ENCODE data around the gene ABCA13.

Gene ABCA13

DNA sequence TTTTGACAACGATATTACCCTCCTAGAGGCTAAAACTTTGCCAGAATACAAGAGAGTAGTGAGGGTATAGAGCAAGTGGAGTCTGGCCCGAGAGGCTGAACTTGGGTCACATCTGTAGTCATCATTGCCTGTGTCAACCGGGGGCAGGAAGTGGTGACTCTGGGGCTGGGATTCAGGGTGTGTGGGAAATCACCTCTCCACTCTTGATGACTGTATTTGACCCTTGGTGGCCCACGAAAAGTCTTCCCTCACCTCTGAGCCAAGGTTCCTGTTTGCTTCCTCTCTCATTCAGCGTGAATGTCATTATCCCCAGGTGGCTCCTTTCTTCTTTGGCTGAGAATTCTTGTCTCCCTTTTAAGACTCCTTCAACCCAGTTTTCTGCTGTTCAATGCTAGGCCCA, 240.4 kb downstream of the ABCA13 start:
- Histone ChIP-seq H3K27me3 (ENCODE audit: control insufficient read depth, insufficient read depth, low read length) (no peaks in the 10 kb centered on the region), H2AFZ (no peak overlapping the region), H3K79me2 (no peaks in the 10 kb centered on the region), H3K4me2 (ENCODE audit: low read length) (no peak overlapping the region), H3K9ac (no peak overlapping the region), H3K27ac (no peak overlapping the region), H3K9me3 (ENCODE audit: control insufficient read depth, low read length) (no peaks in the 10 kb centered on the region), H3K36me3 (ENCODE audit: control insufficient read depth, insufficient read depth, low read length) (no peaks in the 10 kb centered on the region), H3K4me3 (ENCODE audit: low read depth, low read length) (no peak overlapping the region), H3K4me1 (no peaks in the 10 kb centered on the region)
- TF ChIP-seq, protein P1, sequence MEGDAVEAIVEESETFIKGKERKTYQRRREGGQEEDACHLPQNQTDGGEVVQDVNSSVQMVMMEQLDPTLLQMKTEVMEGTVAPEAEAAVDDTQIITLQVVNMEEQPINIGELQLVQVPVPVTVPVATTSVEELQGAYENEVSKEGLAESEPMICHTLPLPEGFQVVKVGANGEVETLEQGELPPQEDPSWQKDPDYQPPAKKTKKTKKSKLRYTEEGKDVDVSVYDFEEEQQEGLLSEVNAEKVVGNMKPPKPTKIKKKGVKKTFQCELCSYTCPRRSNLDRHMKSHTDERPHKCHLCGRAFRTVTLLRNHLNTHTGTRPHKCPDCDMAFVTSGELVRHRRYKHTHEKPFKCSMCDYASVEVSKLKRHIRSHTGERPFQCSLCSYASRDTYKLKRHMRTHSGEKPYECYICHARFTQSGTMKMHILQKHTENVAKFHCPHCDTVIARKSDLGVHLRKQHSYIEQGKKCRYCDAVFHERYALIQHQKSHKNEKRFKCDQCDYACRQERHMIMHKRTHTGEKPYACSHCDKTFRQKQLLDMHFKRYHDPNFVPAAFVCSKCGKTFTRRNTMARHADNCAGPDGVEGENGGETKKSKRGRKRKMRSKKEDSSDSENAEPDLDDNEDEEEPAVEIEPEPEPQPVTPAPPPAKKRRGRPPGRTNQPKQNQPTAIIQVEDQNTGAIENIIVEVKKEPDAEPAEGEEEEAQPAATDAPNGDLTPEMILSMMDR (IDR thresholded peaks at IDR 0.05) = no peak

DNA sequence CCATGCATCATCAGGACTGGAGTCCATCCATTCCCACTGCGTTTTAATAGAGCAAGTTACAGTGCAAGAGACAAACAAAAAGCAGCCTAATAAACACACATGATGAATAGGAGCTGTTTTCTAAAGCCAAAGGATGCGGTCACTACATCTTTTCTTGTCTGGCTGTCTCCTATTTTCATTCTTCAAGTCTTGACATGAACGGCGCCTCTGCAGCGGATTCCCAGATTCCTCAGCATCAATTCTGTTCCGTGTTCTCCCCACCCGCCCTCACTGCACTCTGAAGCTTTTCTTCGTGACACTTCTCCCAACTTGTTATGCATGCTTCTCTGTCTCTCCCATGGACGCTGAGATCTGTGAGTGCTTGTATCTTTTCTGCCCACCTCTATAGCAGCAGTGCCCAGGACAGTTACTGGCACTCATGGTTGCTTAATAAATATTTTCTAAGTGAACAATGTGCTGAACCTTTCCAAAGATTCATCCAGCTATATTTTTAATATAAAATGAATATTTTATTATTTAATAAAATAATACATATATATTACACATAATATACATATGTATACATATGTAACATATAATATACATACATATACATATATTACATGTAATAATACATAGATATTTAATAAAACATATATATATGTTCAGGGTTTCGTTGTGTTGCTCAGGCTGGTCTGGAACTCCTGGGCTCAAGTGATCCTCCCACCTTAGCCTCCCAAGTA, 242.9 kb downstream of the ABCA13 start:
- Histone ChIP-seq H3K27me3 (ENCODE audit: control insufficient read depth, insufficient read depth, low read length) (no peaks in the 10 kb centered on the region), H3K9me3 (ENCODE audit: control insufficient read depth, low read length) (no peaks in the 10 kb centered on the region), H3K4me2 (ENCODE audit: low read length) (no peak overlapping the region), H3K27ac (no peak overlapping the region), H2AFZ (no peak overlapping the region), H3K79me2 (no peaks in the 10 kb centered on the region), H3K9ac (no peak overlapping the region), H3K4me1 (no peaks in the 10 kb centered on the region), H3K36me3 (ENCODE audit: control insufficient read depth, insufficient read depth, low read length) (no peaks in the 10 kb centered on the region), H3K4me3 (ENCODE audit: low read depth, low read length) (no peak overlapping the region)
- TF ChIP-seq, protein P1 (IDR thresholded peaks at IDR 0.05) = no peak

DNA sequence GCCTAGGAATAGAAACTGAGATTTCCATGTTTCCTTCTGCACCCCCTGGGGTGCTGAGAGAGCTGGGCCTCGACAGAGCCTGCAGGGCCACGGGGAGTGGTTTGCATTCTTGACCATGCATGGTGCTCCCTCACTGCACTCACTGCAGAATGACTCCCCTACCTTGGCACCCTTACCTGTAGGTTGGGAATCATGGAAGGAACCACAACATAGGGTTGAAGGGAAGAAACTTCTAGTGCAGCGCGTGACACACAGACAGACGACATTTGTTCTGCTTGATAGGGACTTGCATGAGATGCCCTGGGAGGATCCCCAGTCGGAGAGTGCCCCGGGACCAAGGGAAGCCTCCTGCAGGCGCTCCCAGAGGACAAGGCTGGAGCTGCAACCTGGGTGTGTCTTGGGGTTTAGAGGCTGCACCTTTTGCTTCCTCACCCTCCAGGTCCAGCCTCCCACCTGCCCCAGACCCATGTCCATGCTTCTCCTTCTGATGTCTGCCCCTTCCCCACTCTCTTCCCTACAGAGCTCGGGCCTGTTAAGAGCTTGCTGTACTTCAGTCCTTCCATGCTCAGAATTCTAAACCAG, 245.2 kb downstream of the ABCA13 start:
- Histone ChIP-seq H3K36me3 (ENCODE audit: control insufficient read depth, insufficient read depth, low read length) (no peaks in the 10 kb centered on the region), H3K4me2 (ENCODE audit: low read length) (no peak overlapping the region), H3K9me3 (ENCODE audit: control insufficient read depth, low read length) (no peaks in the 10 kb centered on the region), H3K79me2 (no peaks in the 10 kb centered on the region), H3K9ac (no peak overlapping the region), H3K27me3 (ENCODE audit: control insufficient read depth, insufficient read depth, low read length) (no peaks in the 10 kb centered on the region), H2AFZ (no peak overlapping the region), H3K27ac (no peak overlapping the region), H3K4me1 (no peaks in the 10 kb centered on the region), H3K4me3 (ENCODE audit: low read depth, low read length) (no peak overlapping the region)
- TF ChIP-seq, protein P1 (IDR thresholded peaks at IDR 0.05) = no peak

DNA sequence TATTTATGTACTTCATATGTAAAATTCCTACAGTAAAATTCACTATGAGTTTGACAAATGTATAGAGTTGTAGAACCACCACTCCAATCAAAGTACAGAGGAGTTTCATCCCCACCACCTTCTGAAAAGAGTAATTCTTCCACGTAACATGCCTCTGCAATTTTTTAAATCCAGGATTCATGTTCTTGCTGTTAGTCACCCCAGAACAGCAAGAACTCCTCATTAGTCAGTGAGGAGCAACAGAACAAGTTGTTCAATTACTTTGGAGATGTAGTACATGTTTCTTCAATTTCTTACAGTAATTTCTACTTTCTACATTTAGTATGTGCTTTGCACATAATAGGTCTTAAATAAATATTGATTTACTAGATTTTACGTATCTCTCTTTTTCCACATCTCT, 248.1 kb downstream of the ABCA13 start:
- Histone ChIP-seq H3K4me2 (ENCODE audit: low read length) (no peak overlapping the region), H3K9me3 (ENCODE audit: control insufficient read depth, low read length) (no peaks in the 10 kb centered on the region), H3K4me1 (no peaks in the 10 kb centered on the region), H3K9ac (no peak overlapping the region), H3K27ac (no peak overlapping the region), H3K79me2 (no peaks in the 10 kb centered on the region), H3K36me3 (ENCODE audit: control insufficient read depth, insufficient read depth, low read length) (no peaks in the 10 kb centered on the region), H3K4me3 (ENCODE audit: low read depth, low read length) (no peak overlapping the region), H3K27me3 (ENCODE audit: control insufficient read depth, insufficient read depth, low read length) (no peaks in the 10 kb centered on the region), H2AFZ (no peak overlapping the region)
- TF ChIP-seq, protein P1 (IDR thresholded peaks at IDR 0.05) = no peak

DNA sequence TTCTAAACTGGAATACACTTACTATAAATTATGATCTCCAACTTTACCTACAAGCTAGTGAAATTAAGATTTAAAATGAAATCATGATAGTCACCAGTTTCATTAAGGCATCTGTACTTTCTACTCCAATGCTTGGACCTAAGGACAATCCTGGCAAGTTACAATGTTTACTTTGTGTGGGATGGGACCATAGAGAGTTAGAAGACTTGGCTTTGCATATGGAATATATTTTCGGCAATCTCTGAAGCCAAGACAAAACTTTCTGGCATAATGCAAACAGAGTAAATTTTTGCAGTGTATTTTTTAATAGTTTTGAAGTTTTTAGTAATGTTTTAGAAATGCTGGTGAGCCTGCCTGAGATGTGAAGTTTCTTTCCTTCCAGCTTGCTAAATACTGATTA, 248.9 kb downstream of the ABCA13 start:
- H3K4me1 ChIP-seq = no peaks in the 10 kb centered on the region
- no peaks in the 10 kb centered on the region for H3K79me2 ChIP-seq
- no peaks in the 10 kb centered on the region for H3K27me3 ChIP-seq (ENCODE audit: control insufficient read depth, insufficient read depth, low read length)
- TF ChIP-seq, protein P1 (IDR thresholded peaks at IDR 0.05) = no peak
- H3K36me3 ChIP-seq (ENCODE audit: control insufficient read depth, insufficient read depth, low read length) = no peaks in the 10 kb centered on the region
- H2AFZ ChIP-seq = no peak overlapping the region
- H3K9ac ChIP-seq = no peak overlapping the region
- no peak overlapping the region for H3K4me2 ChIP-seq (ENCODE audit: low read length)
- H3K4me3 ChIP-seq (ENCODE audit: low read depth, low read length) = no peak overlapping the region
- no peaks in the 10 kb centered on the region for H3K9me3 ChIP-seq (ENCODE audit: control insufficient read depth, low read length)
- H3K27ac ChIP-seq = no peak overlapping the region

Data from parathyroid adenoma (tissue), 2 donors.